Liver (tissue), 9 donors: ENCODE results near the gene RGL1. TPM values are rescaled to one million over a fixed set of nuclear protein-coding genes. Genes with fewer than 3 reads are reported as not detected.

ENCODE experiments used
- DNase-seq: peaks from one replicate; pipeline ENCODE4 v3.0.0-alpha.2; 2017; ENCODE audit warnings: low spot score
- H3K27ac ChIP-seq, 2 donors: one replicate each; pipeline ENCODE4 v1.7.0; 2013; ENCODE audit warnings: inconsistent platforms in 2 of 2, low read length in 2 of 2, control low read depth in 1 of 2, low read depth in 1 of 2, mild to moderate bottlenecking in 1 of 2
- H3K27me3 ChIP-seq, 4 donors: one replicate each; pipeline versions ENCODE4 v1.6.1 to v1.7.0; 2013; ENCODE audit warnings: low read length in 3 of 4, inconsistent platforms in 1 of 4, mild to moderate bottlenecking in 1 of 4, moderate library complexity in 1 of 4; ENCODE audit not compliant: control insufficient read depth in 4 of 4, insufficient read depth in 4 of 4
- H3K36me3 ChIP-seq, 4 donors: one replicate each; pipeline versions ENCODE4 v1.6.1 to v1.7.0; 2013; ENCODE audit warnings: low read length in 3 of 4, mild to moderate bottlenecking in 3 of 4, low read depth in 1 of 4, moderate library complexity in 1 of 4; ENCODE audit not compliant: control insufficient read depth in 4 of 4, insufficient read depth in 3 of 4
- H3K4me1 ChIP-seq, 4 donors: one replicate each; pipeline versions ENCODE4 v1.6.1 to v1.7.0; 2013; ENCODE audit warnings: low read length in 3 of 4, mild to moderate bottlenecking in 3 of 4, moderate library complexity in 1 of 4; ENCODE audit not compliant: control insufficient read depth in 4 of 4, insufficient read depth in 4 of 4
- H3K4me3 ChIP-seq, 3 donors: one replicate each; pipeline versions ENCODE4 v1.6.1 to v1.7.0; 2013; ENCODE audit warnings: low read length in 3 of 3, control low read depth in 1 of 3, low read depth in 1 of 3, mild to moderate bottlenecking in 1 of 3
- H3K9ac ChIP-seq, 2 donors: one replicate each; pipeline ENCODE4 v1.7.0; 2013; ENCODE audit warnings: low read length in 2 of 2, mild to moderate bottlenecking in 2 of 2, moderate library complexity in 2 of 2, control low read depth in 1 of 2, low read depth in 1 of 2
- H3K9me3 ChIP-seq, 4 donors: one replicate each; pipeline versions ENCODE4 v1.6.1 to v1.7.0; 2013; ENCODE audit warnings: low read length in 3 of 4; ENCODE audit not compliant: control insufficient read depth in 4 of 4
- ATF3 ChIP-seq: IDR thresholded peaks from 2 replicates; pipeline ENCODE4 v1.6.1; 2016; ENCODE audit warnings: antibody characterized with exemption
- CTCF ChIP-seq: fragments of 150-350 bp; IDR thresholded peaks from 2 replicates; pipeline ENCODE4 v1.5.1; 2017; ENCODE audit warnings: improper control_type of control experiment, low read depth, low read length; ENCODE audit not compliant: missing input control
- EGR1 ChIP-seq, 2 donors: IDR thresholded peaks; 2 replicates each; pipeline ENCODE4 v1.6.1; 2016 to 2018; ENCODE audit warnings: antibody characterized with exemption in 2 of 2, low read depth in 2 of 2
- FOXA1 ChIP-seq: IDR thresholded peaks from 2 replicates; pipeline ENCODE4 v1.6.1; 2016; ENCODE audit warnings: antibody characterized with exemption
- FOXA2 ChIP-seq: IDR thresholded peaks from 2 replicates; pipeline ENCODE4 v1.6.1; 2016; ENCODE audit warnings: antibody characterized with exemption
- GABPA ChIP-seq, 2 donors: IDR thresholded peaks in 1 of 2; conservative IDR thresholded peaks in 1 of 2; 2 replicates each; pipeline ENCODE4 v1.6.1; 2016; ENCODE audit warnings: antibody characterized with exemption in 2 of 2, mild to moderate bottlenecking in 1 of 2, moderate library complexity in 1 of 2
- HNF4G ChIP-seq: IDR thresholded peaks from 2 replicates; pipeline ENCODE4 v1.6.1; 2016; ENCODE audit warnings: antibody characterized with exemption
- JUND ChIP-seq, 2 donors: IDR thresholded peaks; 2 replicates each; pipeline ENCODE4 v1.6.1; 2016; ENCODE audit warnings: antibody characterized with exemption in 2 of 2
- MAX ChIP-seq: IDR thresholded peaks from 2 replicates; pipeline ENCODE4 v1.6.1; 2016; ENCODE audit warnings: antibody characterized with exemption
- NR2F2 ChIP-seq: IDR thresholded peaks from 2 replicates; pipeline ENCODE4 v1.6.1; 2016; ENCODE audit warnings: antibody characterized with exemption
- RAD21 ChIP-seq, 2 donors: IDR thresholded peaks; 2 replicates each; pipeline ENCODE4 v1.6.1; 2016; ENCODE audit warnings: antibody characterized with exemption in 2 of 2, mild to moderate bottlenecking in 2 of 2
- REST ChIP-seq: IDR thresholded peaks from 2 replicates; pipeline ENCODE4 v1.6.1; 2016; ENCODE audit warnings: antibody characterized with exemption, mild to moderate bottlenecking
- RXRA ChIP-seq, 2 donors: IDR thresholded peaks; 2 replicates each; pipeline ENCODE4 v1.6.1; 2017 to 2018; ENCODE audit warnings: antibody characterized with exemption in 2 of 2, mild to moderate bottlenecking in 1 of 2
- SP1 ChIP-seq: IDR thresholded peaks from 2 replicates; pipeline ENCODE4 v1.6.1; 2018; ENCODE audit warnings: antibody characterized with exemption, mild to moderate bottlenecking
- TAF1 ChIP-seq: conservative IDR thresholded peaks from 2 replicates; pipeline ENCODE4 v1.6.1; 2016; ENCODE audit warnings: antibody characterized with exemption, mild to moderate bottlenecking
- YY1 ChIP-seq: IDR thresholded peaks from 2 replicates; pipeline ENCODE4 v1.6.1; 2016; ENCODE audit warnings: antibody characterized with exemption, mild to moderate bottlenecking
- WGBS: extraction: QIAGEN DNeasy Blood & Tissue Kit; methylation state at CpG from one replicate; pipeline ENCODE4 v1.1.7; 2013; 5-methylcytosine and 5-hydroxymethylcytosine counted together
- polyA plus RNA-seq, 2 donors: library from polyadenylated mRNA; stranded (reverse) in 1 of 2; unstranded in 1 of 2; fragments of 200-250 nt in 1 of 2; fragments of >200 nt in 1 of 2; fragmentation: Nextera tagmentation in 1 of 2; extraction: Ambion mirVana in 1 of 2; gene quantifications; one replicate each; pipeline versions ENCODE4 v1.2.1 to v1.2.3, GENCODE V29; 2013 to 2015
- total RNA-seq, 2 donors: library from RNA; depleted of rRNA; stranded (reverse); fragments of >200 nt; gene quantifications; one replicate each; pipeline ENCODE4 v1.2.3, GENCODE V29; 2014
- donor health status: healthy.
- donor health status: healthy.
- donor health status: healthy.
- donor health status: healthy.
- donor health status: healthy.

RGL1 gene
- total and polyA plus RNA-seq, 4 donors: 3.9 to 15.3 (median 8.9) TPM

GRCh38 chr1:183913567-183913993 is 108.7 kb downstream of the RGL1 start (continued):
- TF ChIP-seq REST (no peak), YY1 (no peak), FOXA1 (no peak), GABPA (IDR thresholded peaks at IDR 0.05 in 1 of 2, conservative IDR thresholded peaks at IDR 0.05 in 1 of 2) (no peak)

GRCh38 chr1:183914276-183914675 is 109.4 kb downstream of the RGL1 start:
- Histone ChIP-seq H3K4me3 (no peak overlapping the region), H3K4me1 (peaks cover 0 to 8% (median 3%) of the 10 kb centered on the region in 4 donors), H3K36me3 (peaks cover 0 to 7% (median 3%) of the 10 kb centered on the region in 4 donors), H3K27ac (no peak overlapping the region), H3K9ac (no peak overlapping the region), H3K9me3 (no peaks in the 10 kb centered on the region), H3K27me3 (no peaks in the 10 kb centered on the region)
- no peak for DNase-seq
- TF ChIP-seq NR2F2 (peak; percentile 80), RXRA (IDR thresholded peaks at IDR 0.05) (peak in 1 of 2 donors; percentile 10), RAD21 (IDR thresholded peaks at IDR 0.05) (peak in 1 of 2 donors; percentile 24), GABPA (IDR thresholded peaks at IDR 0.05 in 1 of 2, conservative IDR thresholded peaks at IDR 0.05 in 1 of 2) (no peak)
- WGBS: 56% methylated on average over 3 of the region's 3 CpGs

- Histone ChIP-seq H3K4me1 (peaks cover 0 to 8% (median 3%) of the 10 kb centered on the region in 4 donors), H3K36me3 (peaks cover 0 to 7% (median 1%) of the 10 kb centered on the region in 4 donors)
These were observed 110.0 kb downstream of the RGL1 start for GRCh38 chr1:183914891-183915290.

GRCh38 chr1:183915625-183916510 is 110.9 kb downstream of the RGL1 start:
- Histone ChIP-seq H3K4me1 (peaks cover 0 to 8% (median 3%) of the 10 kb centered on the region in 4 donors), H3K27me3 (no peaks in the 10 kb centered on the region), H3K9ac (peak overlapping the region in 1 of 2 donors; percentile 21), H3K27ac (peak overlapping the region in 1 of 2 donors; percentile 33), H3K36me3 (peaks cover 0 to 7% (median 1%) of the 10 kb centered on the region in 4 donors), H3K4me3 (no peak overlapping the region), H3K9me3 (no peaks in the 10 kb centered on the region)
- TF ChIP-seq TAF1: no peak
- TF ChIP-seq FOXA1: no peak
- TF ChIP-seq SP1: no peak
- no peak for TF ChIP-seq MAX
- TF ChIP-seq ATF3: peak; percentile 63
- TF ChIP-seq CTCF: peak; percentile 73
- TF ChIP-seq YY1: peak; percentile 45
- TF ChIP-seq JUND (IDR thresholded peaks at IDR 0.05): peak in 1 of 2 donors; percentile 58
- peak; percentile 96 to 99 for TF ChIP-seq RAD21 (IDR thresholded peaks at IDR 0.05)
- 22% methylated on average over 10 of the region's 10 CpGs for WGBS
- DNase-seq: peak; percentile 54

More at GRCh38 chr1:183914891-183915290, 110.0 kb downstream of the RGL1 start:
- no peaks in the 10 kb centered on the region for H3K27me3 ChIP-seq
- no peak overlapping the region for H3K4me3 ChIP-seq
- no peak for DNase-seq
- no peaks in the 10 kb centered on the region for H3K9me3 ChIP-seq
- H3K27ac ChIP-seq: no peak overlapping the region
- TF ChIP-seq HNF4G: no peak
- no peak for TF ChIP-seq RAD21 (IDR thresholded peaks at IDR 0.05)
- no peak for TF ChIP-seq EGR1 (IDR thresholded peaks at IDR 0.05; ENCODE audit: low read depth in 2 of 2)
- no peak for TF ChIP-seq FOXA2
- H3K9ac ChIP-seq: no peak overlapping the region
